Endothelial cell of umbilical vein (primary cell): ENCODE results near the gene OSBPL5. TPM values are rescaled to one million over a fixed set of nuclear protein-coding genes. Genes with fewer than 3 reads are reported as not detected.

ENCODE experiments used
- BruUV-seq: library from RNA; stranded (reverse); fragments of 400-500 nt; replicated peaks from 2 replicates; lab custom pipeline; 2021; lab: Mats Ljungman, UMichigan
- CTCF ChIA-PET: fragments of 300-600, 350-600 bp; sonication (Branson Sonifier 250); formaldehyde crosslinking; loops from one replicate; lab custom pipeline; 2021; ENCODE audit warnings: antibody characterized with exemption, inconsistent platforms; lab: Charles Lee
- POLR2A ChIA-PET: fragments of 300-600, 350-600 bp; sonication (Branson Sonifier 250); formaldehyde crosslinking; loops from one replicate; lab custom pipeline; 2021; ENCODE audit warnings: antibody characterized with exemption, inconsistent platforms; lab: Charles Lee
- DNase-seq: peaks from one replicate; pipeline ENCODE4 v3.0.0-alpha.2; 2011; ENCODE audit warnings: low read depth, low spot score
- FAIRE-seq: peaks from 2 replicates; lab custom pipeline; 2011; peaks lifted over from hg19 to GRCh38; lab: Jason Lieb, UNC
- H2AFZ ChIP-seq: 2 replicates; pipeline ENCODE4 v1.6.0; 2012; ENCODE audit warnings: low read depth, low read length, control low read depth, inconsistent platforms
- H3K27ac ChIP-seq: 2 replicates; pipeline ENCODE4 v1.5.1; 2011; ENCODE audit warnings: low read depth, mild to moderate bottlenecking, control low read depth, low read length, moderate library complexity; ENCODE audit not compliant: insufficient read depth
- H3K27me3 ChIP-seq, 2 experiments: 2 replicates each; pipeline versions ENCODE4 v1.6.0 to v1.6.1; 2011; ENCODE audit warnings: low read length in 2 of 2, mixed read lengths in 1 of 2; ENCODE audit not compliant: control insufficient read depth in 2 of 2, insufficient read depth in 2 of 2
- H3K36me3 ChIP-seq, 2 experiments: 2 replicates in 1 of 2; 3 replicates in 1 of 2; pipeline ENCODE4 v1.5.1; 2011; ENCODE audit warnings: low read length in 2 of 2, mild to moderate bottlenecking in 1 of 2, moderate library complexity in 1 of 2; ENCODE audit not compliant: control insufficient read depth in 2 of 2, insufficient read depth in 2 of 2; ENCODE audit errors: extremely low read depth in 1 of 2
- H3K4me1 ChIP-seq: 3 replicates; pipeline ENCODE4 v1.5.1; 2011; ENCODE audit warnings: mild to moderate bottlenecking, low read length; ENCODE audit not compliant: control insufficient read depth, insufficient read depth; ENCODE audit errors: extremely low read depth
- H3K4me2 ChIP-seq: 2 replicates; pipeline ENCODE4 v1.6.1; 2011; ENCODE audit warnings: low read length, control low read depth, mixed read lengths; ENCODE audit not compliant: insufficient read depth
- H3K4me3 ChIP-seq, 3 experiments: fragments of 200-600 bp in 1 of 3; sonication (generic), shearing (Covaris generic) in 1 of 3; replicated peaks in 1 of 3; 2 replicates each; pipeline ENCODE4 v1.5.1; 2011 to 2016; ENCODE audit warnings: control low read depth in 3 of 3, low read length in 3 of 3, mild to moderate bottlenecking in 2 of 3, inconsistent platforms in 1 of 3, low read depth in 1 of 3, moderate library complexity in 1 of 3; ENCODE audit not compliant: insufficient read depth in 1 of 3
- H3K79me2 ChIP-seq: 2 replicates; pipeline ENCODE4 v1.6.0; 2012; ENCODE audit warnings: low read length, inconsistent platforms; ENCODE audit not compliant: control insufficient read depth, insufficient read depth
- H3K9ac ChIP-seq: replicated peaks from 2 replicates; pipeline ENCODE3; 2011; ENCODE audit warnings: low read length, control low read depth; ENCODE audit not compliant: insufficient read depth; ENCODE audit errors: extremely low read depth
- H3K9me1 ChIP-seq: replicated peaks from 3 replicates; pipeline ENCODE4 v1.6.0; 2011; ENCODE audit warnings: mild to moderate bottlenecking, low read length; ENCODE audit not compliant: control insufficient read depth, insufficient read depth; ENCODE audit errors: extremely low read depth
- H3K9me3 ChIP-seq: replicated peaks from 2 replicates; pipeline ENCODE4 v1.5.1; 2012; ENCODE audit warnings: low read length, inconsistent platforms; ENCODE audit not compliant: control insufficient read depth, insufficient read depth
- H4K20me1 ChIP-seq: replicated peaks from 2 replicates; pipeline ENCODE3; 2011; ENCODE audit warnings: mild to moderate bottlenecking, low read length; ENCODE audit not compliant: control insufficient read depth, insufficient read depth; ENCODE audit errors: extremely low read depth
- EZH2 ChIP-seq: IDR thresholded peaks from 2 replicates; pipeline ENCODE4 v1.6.1; 2012; ENCODE audit warnings: borderline replicate concordance, low read depth, mild to moderate bottlenecking, moderate library complexity, low read length, inconsistent platforms; ENCODE audit not compliant: severe bottlenecking
- FOS ChIP-seq: IDR thresholded peaks from 2 replicates; pipeline ENCODE4 v1.6.1; 2011; ENCODE audit warnings: mild to moderate bottlenecking, low read length, moderate library complexity, borderline replicate concordance; ENCODE audit not compliant: insufficient read depth
- GATA2 ChIP-seq: IDR thresholded peaks from 2 replicates; pipeline ENCODE4 v1.7.0; 2011; ENCODE audit warnings: low read depth, mild to moderate bottlenecking, moderate library complexity, mixed read lengths, low read length; ENCODE audit not compliant: insufficient read length, insufficient read depth
- JUN ChIP-seq: IDR thresholded peaks from 2 replicates; pipeline ENCODE4 v1.6.1; 2011; ENCODE audit warnings: borderline replicate concordance, low read depth; ENCODE audit not compliant: insufficient read length, insufficient read depth
- MYC ChIP-seq: IDR thresholded peaks from one replicate; pipeline ENCODE4 v1.6.1; 2011; ENCODE audit warnings: mild to moderate bottlenecking, low read depth, low read length
- POLR2AphosphoS5 ChIP-seq: IDR thresholded peaks from 2 replicates; pipeline ENCODE4 v1.6.1; 2012; ENCODE audit warnings: low read depth, mild to moderate bottlenecking, control low read depth, low read length, moderate library complexity; ENCODE audit not compliant: insufficient read depth
- dilution Hi-C: fragments of 300-500 bp; cut with MboI; formaldehyde crosslinking; loops from one replicate; pipeline ENCODE4 v1.15.0; 2019; ENCODE audit warnings: low sequenced_read_pairs; ENCODE audit not compliant: extremely low pct_ligation_motif_present
- intact Hi-C: fragments of 100-400 bp; cut with micrococcal nuclease; formaldehyde crosslinking; loops from one replicate; pipeline ENCODE4 v1.10.0; 2022
- polyA plus RNA-seq, 4 experiments: library from polyadenylated mRNA; depleted of rRNA in 3 of 4; stranded (reverse) in 3 of 4; unstranded in 1 of 4; fragments of >200 nt; gene quantifications; 2 replicates each; pipeline versions ENCODE4 v1.2.1 to v1.2.3, GENCODE V29; 2011 to 2012; ENCODE audit warnings: missing spikeins in 1 of 4
- total RNA-seq: library from RNA; stranded (reverse); gene quantifications from 2 replicates; pipeline ENCODE4 v1.2.3, GENCODE V29; 2021

Gene OSBPL5
- total and polyA plus RNA-seq, 2 donors (not counting 3 experiments of a cell fraction or from before 2014, with no cell fraction given) = 8.7 to 37.7 TPM

GRCh38 chr11:3192511-3193372 lies 27.6 kb upstream of the OSBPL5 start:
- CTCF ChIA-PET = interaction anchor here (1.3 to 2.0 kb wide), 2 partner anchors 16 to 23 kb away, joined by 4 read pairs; no protein-coding TSS in a partner anchor
- dilution Hi-C loops (no loop called here), intact Hi-C loops (no loop called here)
- Histone ChIP-seq H3K4me2 (no peak overlapping the region), H3K4me1 (no peaks in the 10 kb centered on the region), H3K27ac (no peak overlapping the region), H4K20me1 (no peaks in the 10 kb centered on the region), H3K4me3 (no peak overlapping the region), H3K9me3 (no peaks in the 10 kb centered on the region), H3K36me3 (no peaks in the 10 kb centered on the region), H2AFZ (no peak overlapping the region), H3K79me2 (no peaks in the 10 kb centered on the region), H3K9ac (no peak overlapping the region), H3K9me1 (no peaks in the 10 kb centered on the region), H3K27me3 (no peaks in the 10 kb centered on the region)
- no peak for DNase-seq
- POLR2A ChIA-PET = no interaction called here
- no peak for FAIRE-seq
- BruUV-seq = no TSS peak
- no peak for TF ChIP-seq EZH2
- TF ChIP-seq MYC = no peak
- no peak for TF ChIP-seq POLR2AphosphoS5
- TF ChIP-seq GATA2 = no peak
- TF ChIP-seq JUN = no peak
- TF ChIP-seq FOS = no peak
